ENCODE results near the gene PCA3. TPM values are rescaled to one million over a fixed set of nuclear protein-coding genes. Genes with fewer than 3 reads are reported as not detected.

Gene PCA3
- total and polyA plus RNA-seq, 12 donors: 0.06 to 0.14 (median 0.07) TPM; not detected in 9

- H3K27me3 ChIP-seq: no peaks in the 10 kb centered on the region
- H3K4me3 ChIP-seq: no peak overlapping the region
- H3K9me3 ChIP-seq (replicated peaks in 1 of 3): no peaks in the 10 kb centered on the region
- WGBS, 4 donors: 71 to 78% (median 75%) methylated on average over 4 of the region's 4 CpGs
- no peak for TF ChIP-seq POLR2A (IDR thresholded peaks at IDR 0.05)
- TF ChIP-seq CTCF (IDR thresholded peaks at IDR 0.05): no peak
- no peak overlapping the region for H3K27ac ChIP-seq
- H3K4me1 ChIP-seq (replicated peaks in 1 of 2): peaks cover 0 to 10% of the 10 kb centered on the region in 2 donors
- intact Hi-C loops (cut with DNase I): no loop called here
- H3K36me3 ChIP-seq (replicated peaks in 1 of 2): no peaks in the 10 kb centered on the region
- DNase-seq: no peak
Measured at GRCh38 chr9:76718166-76718565, 46.1 kb upstream of the PCA3 start.

GRCh38 chr9:76720245-76720644, 44.0 kb upstream of the PCA3 start:
- Histone ChIP-seq H3K4me1 (replicated peaks in 1 of 2) (peaks cover 0 to 10% of the 10 kb centered on the region in 2 donors), H3K36me3 (replicated peaks in 1 of 2) (no peaks in the 10 kb centered on the region), H3K9me3 (replicated peaks in 1 of 3) (no peaks in the 10 kb centered on the region), H3K27ac (no peak overlapping the region), H3K27me3 (no peaks in the 10 kb centered on the region), H3K4me3 (no peak overlapping the region)
- DNase-seq: no peak
- no peak for TF ChIP-seq POLR2A (IDR thresholded peaks at IDR 0.05)
- no peak for TF ChIP-seq CTCF (IDR thresholded peaks at IDR 0.05)
- 61 to 75% (median 65%) methylated on average over 3 of the region's 3 CpGs for WGBS, 4 donors
- intact Hi-C loops (cut with DNase I): no loop called here

GRCh38 chr9:76725011-76725546, 39.2 kb upstream of the PCA3 start:
- H3K4me1 ChIP-seq (replicated peaks in 1 of 2): no peaks in the 10 kb centered on the region
- H3K27ac ChIP-seq: no peak overlapping the region
- H3K27me3 ChIP-seq: no peaks in the 10 kb centered on the region
- intact Hi-C loops (cut with DNase I): no loop called here
- 51 to 61% (median 56%) methylated on average over 4 of the region's 4 CpGs for WGBS, 4 donors
- no peaks in the 10 kb centered on the region for H3K36me3 ChIP-seq (replicated peaks in 1 of 2)
- no peak overlapping the region for H3K4me3 ChIP-seq
- no peak for DNase-seq
- H3K9me3 ChIP-seq (replicated peaks in 1 of 3): no peaks in the 10 kb centered on the region
- TF ChIP-seq POLR2A (IDR thresholded peaks at IDR 0.05): no peak
- TF ChIP-seq CTCF (IDR thresholded peaks at IDR 0.05): no peak

- H3K27ac ChIP-seq: no peak overlapping the region
- WGBS, 4 donors: 67 to 86% (median 81%) methylated on average over 6 of the region's 6 CpGs
Measured at GRCh38 chr9:76725885-76726284, 38.4 kb upstream of the PCA3 start.

More at GRCh38 chr9:76725885-76726284, 38.4 kb upstream of the PCA3 start:
- no peak for DNase-seq
- Histone ChIP-seq H3K4me3 (no peak overlapping the region), H3K9me3 (replicated peaks in 1 of 3) (no peaks in the 10 kb centered on the region), H3K27me3 (no peaks in the 10 kb centered on the region), H3K36me3 (replicated peaks in 1 of 2) (no peaks in the 10 kb centered on the region), H3K4me1 (replicated peaks in 1 of 2) (no peaks in the 10 kb centered on the region)
- TF ChIP-seq CTCF (IDR thresholded peaks at IDR 0.05): no peak
- TF ChIP-seq POLR2A (IDR thresholded peaks at IDR 0.05): no peak
- intact Hi-C loops (cut with DNase I): no loop called here
